ENCODE measurements around the gene SLC24A4. TPM values are rescaled to one million over a fixed set of nuclear protein-coding genes. Genes with fewer than 3 reads are reported as not detected.

Gene SLC24A4
- total RNA-seq, 1 donor from 2014 or later = 0.82 TPM

DNA sequence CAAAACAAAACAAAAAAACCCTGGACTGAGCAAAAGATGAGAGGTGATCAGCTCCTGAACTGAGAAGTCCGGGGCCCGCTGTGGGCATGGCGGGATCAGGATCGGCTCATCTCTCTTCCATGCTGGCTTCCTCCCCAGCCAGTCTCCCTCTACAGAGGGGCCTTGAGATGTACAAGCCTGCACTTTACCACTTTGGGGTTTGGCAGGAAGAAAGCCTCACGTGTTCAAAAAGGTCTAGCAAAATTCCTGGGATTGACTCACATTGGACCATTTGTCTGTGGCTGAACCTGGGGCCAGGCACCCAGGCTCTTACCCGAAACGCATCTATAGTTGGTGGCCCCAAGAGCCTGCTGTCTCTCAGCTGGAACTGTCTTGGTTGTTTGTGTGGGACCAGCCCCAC is 89.0 kb downstream of the SLC24A4 start:
- peaks cover 27% of the 10 kb centered on the region for H3K27me3 Mint-ChIP-seq
- TF ChIP-seq, protein P1, sequence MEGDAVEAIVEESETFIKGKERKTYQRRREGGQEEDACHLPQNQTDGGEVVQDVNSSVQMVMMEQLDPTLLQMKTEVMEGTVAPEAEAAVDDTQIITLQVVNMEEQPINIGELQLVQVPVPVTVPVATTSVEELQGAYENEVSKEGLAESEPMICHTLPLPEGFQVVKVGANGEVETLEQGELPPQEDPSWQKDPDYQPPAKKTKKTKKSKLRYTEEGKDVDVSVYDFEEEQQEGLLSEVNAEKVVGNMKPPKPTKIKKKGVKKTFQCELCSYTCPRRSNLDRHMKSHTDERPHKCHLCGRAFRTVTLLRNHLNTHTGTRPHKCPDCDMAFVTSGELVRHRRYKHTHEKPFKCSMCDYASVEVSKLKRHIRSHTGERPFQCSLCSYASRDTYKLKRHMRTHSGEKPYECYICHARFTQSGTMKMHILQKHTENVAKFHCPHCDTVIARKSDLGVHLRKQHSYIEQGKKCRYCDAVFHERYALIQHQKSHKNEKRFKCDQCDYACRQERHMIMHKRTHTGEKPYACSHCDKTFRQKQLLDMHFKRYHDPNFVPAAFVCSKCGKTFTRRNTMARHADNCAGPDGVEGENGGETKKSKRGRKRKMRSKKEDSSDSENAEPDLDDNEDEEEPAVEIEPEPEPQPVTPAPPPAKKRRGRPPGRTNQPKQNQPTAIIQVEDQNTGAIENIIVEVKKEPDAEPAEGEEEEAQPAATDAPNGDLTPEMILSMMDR (conservative IDR thresholded peaks at IDR 0.05) = no peak
- no peak overlapping the region for H3K27ac Mint-ChIP-seq
- H3K36me3 Mint-ChIP-seq = no peaks in the 10 kb centered on the region
- H3K4me1 Mint-ChIP-seq (ENCODE audit: unreplicated experiment) = peaks cover 24% of the 10 kb centered on the region
- no peak for DNase-seq (ENCODE audit: extremely low spot score, unreplicated experiment)
- no peak overlapping the region for H3K4me3 Mint-ChIP-seq
- H3K9me3 Mint-ChIP-seq = peaks cover 11% of the 10 kb centered on the region

DNA sequence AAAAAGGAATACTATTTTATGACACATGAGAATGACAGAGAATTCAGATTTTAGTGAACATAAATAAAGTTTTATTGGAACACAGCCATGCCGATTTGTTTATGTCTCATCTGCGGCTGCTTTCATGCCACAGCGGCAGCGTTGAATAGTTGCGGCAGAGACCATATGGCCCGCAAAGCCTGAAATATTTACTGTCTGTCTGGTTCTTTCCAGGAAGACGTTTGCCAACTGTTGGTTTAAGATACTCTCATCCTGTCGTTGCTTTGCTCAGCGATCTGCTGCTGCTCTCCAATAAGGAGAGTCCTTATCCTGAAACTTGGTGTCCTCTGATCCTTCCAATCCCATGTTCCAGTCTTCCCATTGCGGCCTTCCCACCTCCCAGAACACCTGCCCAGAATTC is 89.9 kb downstream of the SLC24A4 start:
- Mint-ChIP-seq H3K27ac (no peak overlapping the region), H3K9me3 (peaks cover 6% of the 10 kb centered on the region), H3K4me3 (no peak overlapping the region)

DNA sequence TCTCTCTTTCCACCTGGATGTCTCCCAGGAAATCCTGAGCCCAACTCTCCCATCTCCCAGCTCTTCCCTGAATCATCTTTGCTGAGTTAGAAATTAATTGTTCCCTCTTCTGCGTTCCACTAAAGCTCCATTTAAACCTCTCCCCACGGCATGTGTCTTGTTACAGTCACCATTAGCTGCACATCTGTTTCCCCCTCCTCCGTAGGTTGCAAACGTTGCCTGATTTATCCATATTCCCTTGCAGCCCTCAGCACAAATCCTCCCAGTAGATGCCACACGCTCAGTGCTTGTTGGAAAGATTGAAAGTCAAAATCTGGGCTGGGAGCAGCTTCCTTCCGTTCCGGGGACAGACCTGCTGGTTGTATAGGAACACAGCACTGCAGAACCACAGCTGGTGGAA is 90.4 kb downstream of the SLC24A4 start:
- peaks cover 23% of the 10 kb centered on the region for H3K27me3 Mint-ChIP-seq
- no peak for DNase-seq (ENCODE audit: extremely low spot score, unreplicated experiment)
- no peak overlapping the region for H3K4me3 Mint-ChIP-seq

More for the DNA sequence above, 89.9 kb downstream of the SLC24A4 start:
- Mint-ChIP-seq H3K4me1 (ENCODE audit: unreplicated experiment) (peaks cover 24% of the 10 kb centered on the region), H3K27me3 (peaks cover 23% of the 10 kb centered on the region), H3K36me3 (no peaks in the 10 kb centered on the region)
- no peak for DNase-seq (ENCODE audit: extremely low spot score, unreplicated experiment)
- TF ChIP-seq, protein P1 (conservative IDR thresholded peaks at IDR 0.05) = no peak

GRCh38 chr14:92414690-92415445 is 91.9 kb downstream of the SLC24A4 start:
- no peak for DNase-seq (ENCODE audit: extremely low spot score, unreplicated experiment)
- no peak overlapping the region for H3K4me3 Mint-ChIP-seq
- no peaks in the 10 kb centered on the region for H3K9me3 Mint-ChIP-seq
- H3K27ac Mint-ChIP-seq = no peak overlapping the region
- TF ChIP-seq, protein P1 (conservative IDR thresholded peaks at IDR 0.05) = no peak
- H3K4me1 Mint-ChIP-seq (ENCODE audit: unreplicated experiment) = peaks cover 14% of the 10 kb centered on the region
- H3K27me3 Mint-ChIP-seq = peaks cover 23% of the 10 kb centered on the region
- no peaks in the 10 kb centered on the region for H3K36me3 Mint-ChIP-seq

More for the DNA sequence above, 90.4 kb downstream of the SLC24A4 start:
- TF ChIP-seq, protein P1 (conservative IDR thresholded peaks at IDR 0.05) = no peak
- Mint-ChIP-seq H3K9me3 (peaks cover 6% of the 10 kb centered on the region), H3K4me1 (ENCODE audit: unreplicated experiment) (peaks cover 22% of the 10 kb centered on the region), H3K27ac (no peak overlapping the region), H3K36me3 (no peaks in the 10 kb centered on the region)

DNA sequence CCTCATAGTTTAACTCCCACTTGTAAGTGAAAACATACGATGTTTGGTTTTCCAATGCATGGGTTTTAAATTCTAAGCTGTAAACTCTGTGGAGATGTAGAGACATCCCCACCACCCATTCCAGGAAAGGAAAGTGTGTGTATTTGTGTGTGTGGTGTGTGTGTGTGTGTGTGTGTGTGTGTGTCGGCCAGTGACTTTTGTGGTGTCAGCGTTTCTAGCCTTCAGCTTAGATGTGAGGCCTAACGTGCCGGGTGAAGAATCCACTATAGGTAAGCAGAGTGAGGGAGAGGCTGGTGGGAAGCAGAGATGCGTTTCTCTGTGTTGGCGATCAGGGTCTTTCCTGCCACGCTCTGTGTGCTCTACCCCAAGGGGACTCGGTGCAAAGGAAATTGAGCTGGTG is 93.0 kb downstream of the SLC24A4 start:
- H3K36me3 Mint-ChIP-seq = no peaks in the 10 kb centered on the region
- no peaks in the 10 kb centered on the region for H3K9me3 Mint-ChIP-seq
- H3K4me1 Mint-ChIP-seq (ENCODE audit: unreplicated experiment) = peaks cover 14% of the 10 kb centered on the region
- no peak for DNase-seq (ENCODE audit: extremely low spot score, unreplicated experiment)
- TF ChIP-seq, protein P1 (conservative IDR thresholded peaks at IDR 0.05) = no peak
- H3K27ac Mint-ChIP-seq = no peak overlapping the region
- no peak overlapping the region for H3K4me3 Mint-ChIP-seq
- H3K27me3 Mint-ChIP-seq = peaks cover 23% of the 10 kb centered on the region
